GM23338 (cell line): ENCODE measurements around the gene CPD. TPM values are rescaled to one million over a fixed set of nuclear protein-coding genes. Genes with fewer than 3 reads are reported as not detected.

Experiments
- ATAC-seq: fragments of 200-7000 bp; cut with Tn5 transposase; 3 replicates; pipeline ENCODE4 v1.9.1; 2020
- DNase-seq: peaks from one replicate; pipeline ENCODE4 v3.0.0-alpha.2; 2015; ENCODE audit warnings: low spot score
- H2AFZ ChIP-seq: fragments of 200-600 bp; sonication (generic); 2 replicates; pipeline ENCODE4 v1.8.0; 2016; ENCODE audit warnings: antibody characterized with exemption, mild to moderate bottlenecking, moderate library complexity
- H3F3A ChIP-seq: fragments of 200-600 bp; sonication (generic); replicated peaks from 2 replicates; pipeline ENCODE4 v1.8.0; 2017; ENCODE audit warnings: antibody characterized with exemption, mixed run types, low read depth
- H3K27ac ChIP-seq: fragments of 200-600 bp; sonication (generic); 2 replicates; pipeline ENCODE4 v1.6.1; 2016; ENCODE audit warnings: low read depth
- H3K27me3 ChIP-seq: fragments of 200-600 bp; sonication (generic); 2 replicates; pipeline ENCODE4 v1.8.0; 2016; ENCODE audit warnings: mild to moderate bottlenecking, mixed run types, moderate library complexity; ENCODE audit not compliant: insufficient read depth
- H3K36me3 ChIP-seq: fragments of 200-600 bp; sonication (generic); 2 replicates; pipeline ENCODE4 v1.8.0; 2016; ENCODE audit warnings: mild to moderate bottlenecking; ENCODE audit not compliant: insufficient read depth
- H3K4me1 ChIP-seq: fragments of 200-600 bp; sonication (generic); 2 replicates; pipeline ENCODE4 v1.8.0; 2016; ENCODE audit warnings: mild to moderate bottlenecking, moderate library complexity; ENCODE audit not compliant: insufficient read depth
- H3K4me2 ChIP-seq: fragments of 200-600 bp; sonication (generic); 2 replicates; pipeline ENCODE4 v1.7.1; 2017; ENCODE audit warnings: mixed run types
- H3K4me3 ChIP-seq: fragments of 200-600 bp; sonication (generic); 2 replicates; pipeline ENCODE4 v1.6.1; 2016; ENCODE audit warnings: mixed run types
- H3K79me2 ChIP-seq: fragments of 200-600 bp; sonication (generic); replicated peaks from 2 replicates; pipeline ENCODE4 v1.8.0; 2017; ENCODE audit warnings: mild to moderate bottlenecking; ENCODE audit not compliant: insufficient read depth
- H3K9me2 ChIP-seq: fragments of 200-600 bp; sonication (generic); 2 replicates; pipeline ENCODE4 v1.8.0; 2017; ENCODE audit not compliant: insufficient read depth
- H4K20me1 ChIP-seq: fragments of 200-600 bp; sonication (generic); replicated peaks from 2 replicates; pipeline ENCODE4 v1.8.0; 2017; ENCODE audit warnings: mild to moderate bottlenecking; ENCODE audit not compliant: insufficient read depth
- H3K27ac Mint-ChIP-seq: 2 replicates; pipeline ENCODE4 v1.8.0; 2020; ENCODE audit warnings: inconsistent platforms, mild to moderate bottlenecking, moderate library complexity, mixed read lengths
- H3K27me3 Mint-ChIP-seq: 3 replicates; pipeline ENCODE4 v1.8.0; 2022; ENCODE audit warnings: low read depth, mild to moderate bottlenecking, moderate library complexity, mixed read lengths, inconsistent platforms; ENCODE audit not compliant: insufficient read depth, poor library complexity
- H3K36me3 Mint-ChIP-seq: 3 replicates; pipeline ENCODE4 v1.8.0; 2021; ENCODE audit warnings: low read depth, mild to moderate bottlenecking, inconsistent platforms, moderate library complexity, mixed read lengths
- H3K4me1 Mint-ChIP-seq: 3 replicates; pipeline ENCODE4 v1.8.0; 2020; ENCODE audit warnings: mild to moderate bottlenecking, inconsistent platforms, mixed read lengths
- H3K4me3 Mint-ChIP-seq: 3 replicates; pipeline ENCODE4 v1.8.0; 2021; ENCODE audit warnings: moderate library complexity, mild to moderate bottlenecking, inconsistent platforms, mixed read lengths
- H3K9me3 Mint-ChIP-seq: 3 replicates; pipeline ENCODE4 v1.8.0; 2020; ENCODE audit warnings: moderate library complexity, mild to moderate bottlenecking, inconsistent platforms, mixed read lengths
- ETS1 ChIP-seq: IDR thresholded peaks from 2 replicates; pipeline ENCODE4 v1.6.1; 2016; ENCODE audit warnings: antibody characterized with exemption
- EZH2 ChIP-seq: fragments of 200-600 bp; sonication (generic); IDR thresholded peaks from one replicate; pipeline ENCODE4 v1.8.0; 2017; ENCODE audit warnings: antibody characterized with exemption, mild to moderate bottlenecking, low read depth; ENCODE audit not compliant: unreplicated experiment
- EZH2phosphoT487 ChIP-seq: fragments of 200-600 bp; sonication (generic); IDR thresholded peaks from one replicate; pipeline ENCODE4 v1.8.1; 2018; ENCODE audit warnings: antibody characterized with exemption; ENCODE audit not compliant: unreplicated experiment
- POLR2AphosphoS5 ChIP-seq: IDR thresholded peaks from 2 replicates; pipeline ENCODE4 v1.6.1; 2016; ENCODE audit warnings: antibody characterized with exemption, low read depth
- REST ChIP-seq: IDR thresholded peaks from one replicate; pipeline ENCODE4 v1.6.1; 2018; ENCODE audit warnings: antibody characterized with exemption; ENCODE audit not compliant: unreplicated experiment
- STAT1 ChIP-seq: IDR thresholded peaks from one replicate; pipeline ENCODE4 v1.6.1; 2016; ENCODE audit warnings: antibody characterized with exemption; ENCODE audit not compliant: unreplicated experiment
- ZNF462 ChIP-seq: fragments of 250-450 bp; sonication (Bioruptor Pico); IDR thresholded peaks from 2 replicates; pipeline ENCODE4 v1.5.0; 2020; ENCODE audit warnings: mild to moderate bottlenecking, moderate library complexity
- polyA plus RNA-seq: library from polyadenylated mRNA; unstranded; fragments of >200 nt; fragmentation: Nextera tagmentation; extraction: Ambion mirVana; gene quantifications from 2 replicates; pipeline ENCODE4 v1.2.1, GENCODE V29; 2016
- total RNA-seq: library from RNA; depleted of rRNA; stranded (reverse); fragments of >200 nt; shearing (Covaris generic); gene quantifications from 2 replicates; pipeline ENCODE4 v1.2.3, GENCODE V29; 2014

The CPD gene
- total and polyA plus RNA-seq, 2 experiments from 2014 or later, result 6.2 to 57.8 TPM

GRCh38 chr17:30354701-30355100, 24.0 kb upstream of the CPD start (continued):
- TF ChIP-seq ZNF462 (CRISPR knock-in tag), result no peak
- no peak for TF ChIP-seq ETS1

GRCh38 chr17:30357476-30357875, 21.3 kb upstream of the CPD start:
- no peak for TF ChIP-seq EZH2
- TF ChIP-seq STAT1, result no peak
- no peak for TF ChIP-seq POLR2AphosphoS5
- no peak for TF ChIP-seq REST
- no peak for TF ChIP-seq ETS1
- TF ChIP-seq EZH2phosphoT487, result no peak

More at GRCh38 chr17:30357476-30357875, 21.3 kb upstream of the CPD start:
- Histone ChIP-seq H2AFZ (no peak overlapping the region), H3K36me3 (no peaks in the 10 kb centered on the region; the same call in 1 of the 2 replicates), H3K27ac (no peak overlapping the region), H3K9me2 (no peaks in the 10 kb centered on the region; the same call in none of the 2 replicates), H3K27me3 (no peaks in the 10 kb centered on the region), H3K4me1 (peaks cover 5% of the 10 kb centered on the region), H3K79me2 (no peaks in the 10 kb centered on the region), H4K20me1 (no peaks in the 10 kb centered on the region), H3F3A (no peaks in the 10 kb centered on the region), H3K4me2 (no peak overlapping the region), H3K4me3 (no peak overlapping the region)
- Mint-ChIP-seq H3K27me3 (no peaks in the 10 kb centered on the region), H3K4me1 (peaks cover 7% of the 10 kb centered on the region), H3K36me3 (no peaks in the 10 kb centered on the region), H3K9me3 (peaks cover 7% of the 10 kb centered on the region; the same call in 1 of the 3 replicates), H3K27ac (no peak overlapping the region), H3K4me3 (no peak overlapping the region)
- ATAC-seq, result no peak
- DNase-seq, result no peak
